Neural cell (in vitro differentiated cells): Measurements from ENCODE around the gene GALNT3.

Experiments
- CTCF ChIP-seq: fragments of 450-650 bp; IDR thresholded peaks from 2 replicates; pipeline ENCODE4 v1.5.1; 2014; ENCODE audit warnings: antibody characterized with exemption, mild to moderate bottlenecking, moderate library complexity; ENCODE audit not compliant: poor library complexity, severe bottlenecking
- EP300 ChIP-seq: fragments of 450-650 bp; conservative IDR thresholded peaks from 2 replicates; pipeline ENCODE4 v1.6.1; 2014; ENCODE audit warnings: antibody characterized with exemption, mild to moderate bottlenecking, moderate library complexity; ENCODE audit not compliant: poor library complexity, severe bottlenecking
- EZH2 ChIP-seq: fragments of 200-600, 300-800 bp; shearing (Covaris generic), sonication (generic); IDR thresholded peaks from 2 replicates; pipeline ENCODE4 v1.6.1; 2014; ENCODE audit warnings: antibody characterized with exemption, low read length, borderline replicate concordance, mild to moderate bottlenecking; ENCODE audit not compliant: insufficient read depth, poor library complexity, severe bottlenecking
- MXI1 ChIP-seq: fragments of 450-650 bp; conservative IDR thresholded peaks from 2 replicates; pipeline ENCODE4 v1.6.1; 2014; ENCODE audit warnings: antibody characterized with exemption, mild to moderate bottlenecking; ENCODE audit not compliant: poor library complexity, severe bottlenecking
- POLR2AphosphoS5 ChIP-seq: IDR thresholded peaks from 2 replicates; pipeline ENCODE4 v1.6.1; 2012
- RAD21 ChIP-seq: fragments of 450-650 bp; conservative IDR thresholded peaks from 2 replicates; pipeline ENCODE4 v1.6.1; 2014; ENCODE audit warnings: antibody characterized with exemption, mild to moderate bottlenecking, moderate library complexity
- REST ChIP-seq: IDR thresholded peaks from 2 replicates; pipeline ENCODE4 v1.6.1; 2012; ENCODE audit warnings: borderline replicate concordance
- SMC3 ChIP-seq: fragments of 450-650 bp; conservative IDR thresholded peaks from 2 replicates; pipeline ENCODE4 v1.6.1; 2014; ENCODE audit warnings: antibody characterized with exemption, mild to moderate bottlenecking, moderate library complexity; ENCODE audit not compliant: poor library complexity

GRCh38 chr2:165835363-165835762 is 41.3 kb upstream of the GALNT3 start:
- TF ChIP-seq CTCF (no peak), POLR2AphosphoS5 (no peak), EP300 (no peak), EZH2 (no peak), MXI1 (no peak), RAD21 (no peak), SMC3 (no peak), REST (no peak)
